GM18505 (cell line): ENCODE results near the gene TCEAL2.
A peak's percentile ranks its signal among the peaks of the same experiment; 100 is the strongest.

ENCODE experiments used
- ATAC-seq: cut with Tn5 transposase; IDR thresholded peaks from one replicate; pipeline ENCODE4 v1.9.1; 2021; ENCODE audit not compliant: unreplicated experiment
- POLR2A ChIP-seq: IDR thresholded peaks from 4 replicates; pipeline ENCODE4 v1.6.1; 2011; ENCODE audit warnings: borderline replicate concordance; ENCODE audit not compliant: insufficient read depth, insufficient read length; ENCODE audit errors: extremely low read depth

The TCEAL2 gene

DNA sequence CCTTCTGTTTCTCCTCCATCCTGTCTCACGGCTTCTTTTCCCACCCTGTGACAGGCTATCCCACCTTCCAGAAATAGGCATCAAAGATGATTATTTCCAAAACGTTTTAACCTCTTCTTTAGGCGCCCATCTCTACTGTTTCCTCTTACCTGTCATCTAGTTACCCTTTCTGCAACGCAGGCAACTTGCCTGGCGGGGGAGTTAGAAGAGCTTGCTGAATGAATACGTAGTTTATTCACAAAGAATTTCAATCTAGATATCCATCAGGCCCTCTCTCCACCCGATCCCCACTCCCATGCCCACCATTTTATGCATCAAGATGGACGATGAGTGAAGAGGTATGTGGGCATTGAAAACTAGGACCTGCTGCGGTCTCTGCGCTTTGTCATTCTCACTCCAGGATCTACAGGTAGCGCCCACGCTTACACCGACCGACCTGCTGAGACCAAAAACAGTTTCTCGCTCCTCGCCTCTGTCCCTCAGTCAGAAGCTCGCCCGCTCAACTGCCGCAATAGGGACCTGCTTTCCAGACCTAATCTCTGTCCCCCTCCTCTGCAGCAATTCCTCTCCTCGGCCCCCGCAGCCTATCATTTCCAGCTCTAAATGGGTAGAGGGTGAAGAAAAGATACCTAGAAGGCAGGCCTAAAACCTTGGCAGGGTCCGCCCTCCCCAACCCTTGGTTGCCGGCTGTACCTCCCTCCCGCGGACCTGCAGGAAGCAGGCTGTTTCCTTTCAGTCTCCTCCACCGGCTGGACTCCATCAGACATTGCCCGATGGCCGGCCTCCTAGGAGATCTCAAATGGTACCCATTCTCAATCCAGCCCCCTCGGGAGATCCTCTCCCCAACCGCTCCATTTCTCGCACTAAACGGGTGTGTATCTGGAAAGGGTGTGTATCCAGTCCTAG is 29.7 kb downstream of the TCEAL2 start:
- peak; percentile 41 for ATAC-seq
- TF ChIP-seq POLR2A: no peak

- peak; percentile 85 for ATAC-seq
- no peak for TF ChIP-seq POLR2A
Measured at GRCh38 chrX:102155806-102156179, 30.3 kb downstream of the TCEAL2 start, which contains the start of gene BEX5. Gene BEX5 (minus strand): TSS chrX:102155977. CDS start chrX:102154265, 1,712 bp downstream.
